Pancreas (tissue), 10 donors: ENCODE results near the gene ZNF229. TPM values are rescaled to one million over a fixed set of nuclear protein-coding genes. Genes with fewer than 3 reads are reported as not detected.
"Not testable (repeated sequence)": the region's sequence is repeated elsewhere in the genome, so short reads cannot be mapped to it uniquely, and the experiment has no call there.

ENCODE experiments used
- ATAC-seq, 4 donors: fragments of 200-7000 bp; cut with Tn5 transposase; one replicate each; pipeline versions ENCODE4 v1.8.0 to v1.9.1; 2020; ENCODE audit warnings: mild to moderate bottlenecking in 4 of 4, moderate library complexity in 4 of 4
- DNase-seq, 6 donors: peaks; one replicate each; pipeline ENCODE4 v3.0.0-alpha.2; 2020
- FAIRE-seq: peaks from 2 replicates; lab custom pipeline; 2012; peaks lifted over from hg19 to GRCh38; lab: Jason Lieb, UNC
- H3K27ac ChIP-seq, 4 donors: fragments of 200-600 bp; sonication (generic); 1 replicate in 3 of 4; 2 replicates in 1 of 4; pipeline versions ENCODE4 v1.5.0 to v1.8.0; 2020
- H3K27me3 ChIP-seq, 4 donors: fragments of 200-600 bp; one replicate each; pipeline ENCODE4 v1.8.0; 2021
- H3K36me3 ChIP-seq, 3 donors: fragments of 200-600 bp; sonication (generic) in 1 of 3; one replicate each; pipeline versions ENCODE4 v1.5.0 to v1.8.0; 2020 to 2021
- H3K4me1 ChIP-seq, 3 donors: fragments of 200-600 bp; one replicate each; pipeline ENCODE4 v1.8.0; 2021
- H3K4me3 ChIP-seq, 4 donors: fragments of 200-600 bp; sonication (generic) in 2 of 4; one replicate each; pipeline versions ENCODE4 v1.5.0 to v1.8.0; 2020 to 2021
- H3K9me3 ChIP-seq, 4 donors: fragments of 200-600 bp; one replicate each; pipeline ENCODE4 v1.8.0; 2021
- CTCF ChIP-seq, 4 donors: fragments of 200-600 bp; sonication (generic) in 3 of 4; IDR thresholded peaks; one replicate each; pipeline versions ENCODE4 v1.5.0 to v1.8.0; 2021; ENCODE audit warnings: antibody characterized with exemption in 4 of 4
- WGBS, 2 donors: extraction: QIAGEN DNeasy Blood & Tissue Kit; methylation state at CpG; one replicate each; pipeline ENCODE4 v1.1.7; 2013; 5-methylcytosine and 5-hydroxymethylcytosine counted together
- intact Hi-C, 3 donors: fragments of 100-400 bp; cut with DNase I; formaldehyde crosslinking; loops; one replicate each; pipeline versions ENCODE4 v1.11.1 to v1.14.2; 2022
- polyA plus RNA-seq, 2 donors: library from polyadenylated mRNA; stranded (reverse); fragments of 200-250 nt; gene quantifications; one replicate each; pipeline ENCODE4 v1.2.3, GENCODE V29; 2013
- total RNA-seq, 6 donors: library from RNA; stranded (reverse); fragmentation: NEBNext Ultra II Directional in 4 of 6; extraction: Animal tissue kit (Norgen Biotek cat#: 25700) in 4 of 6; gene quantifications; one replicate each; pipeline versions ENCODE4 v1.2.1 to v1.2.4, GENCODE V29; 2021 to 2023
- donor health status: healthy with polysubstance abuse.
- donor health status: DM: no; HTN: no; CAD: no; lungs with moderate emphysema.
- donor health status: DM: no; HTN: no; CAD: no.
- donor health status: control.
- donor health status: control.
- donor health status: Bipolar disorder and iron deficiency.
- donor health status: DM: yes; HTN: yes; CAD: no.
- donor health status: DM: no; HTN: no; CAD: no.
- donor health status: DM: no; HTN: no; CAD: no.
- donor health status: DM: yes; HTN: yes; CAD: no.

Gene ZNF229
- total RNA-seq (1 to 10 TPM; 1.6 to 5.4 (median 3.2) TPM), polyA plus RNA-seq (1 to 10 TPM; 1.0 to 1.8 TPM)

- no peak within 1 kb of the TSS for H3K27ac ChIP-seq
- TF ChIP-seq CTCF (IDR thresholded peaks at IDR 0.05), result no peak
- H3K4me3 ChIP-seq, result peak within 1 kb of the TSS; percentile 43 to 77 (median 71)
- no peaks in the 10 kb centered on the region for H3K9me3 ChIP-seq
- ATAC-seq, result peak; percentile 100
- peaks cover 0 to 2% (median 0%) of the 10 kb centered on the region in 3 donors for H3K36me3 ChIP-seq
- H3K4me1 ChIP-seq, result peaks cover 0 to 4% (median 3%) of the 10 kb centered on the region in 3 donors
- DNase-seq, result peak; percentile 80 to 94 (median 88)
- FAIRE-seq, result no peak
- intact Hi-C loops, result no loop called here
- 3% methylated on average over 45 of the region's 45 CpGs for WGBS, 2 donors
- no peaks in the 10 kb centered on the region for H3K27me3 ChIP-seq
These were observed at the start of gene ZNF229 for GRCh38 chr19:44447916-44448674. Gene ZNF229 (minus strand): TSS chr19:44448472. CDS start chr19:44442847, 5,625 bp downstream.

GRCh38 chr19:44496711-44497110 is 48.4 kb upstream of the ZNF229 start:
- intact Hi-C loops, result no loop called here
- ATAC-seq (no peak), DNase-seq (no peak), FAIRE-seq (no peak)
- peaks cover 0 to 12% (median 1%) of the 10 kb centered on the region in 4 donors for H3K9me3 ChIP-seq
- peaks cover 3 to 55% (median 30%) of the 10 kb centered on the region in 3 donors for H3K36me3 ChIP-seq
- H3K27me3 ChIP-seq, result no peaks in the 10 kb centered on the region
- no peak overlapping the region for H3K27ac ChIP-seq
- H3K4me3 ChIP-seq, result no peak overlapping the region
- WGBS, 2 donors, result 99 to 100% methylated on average over 1 of the region's 1 CpG
- no peak for TF ChIP-seq CTCF (IDR thresholded peaks at IDR 0.05)
- H3K4me1 ChIP-seq, result peaks cover 0 to 12% (median 6%) of the 10 kb centered on the region in 3 donors

- 95% methylated on average over 7 of the region's 7 CpGs for WGBS, 2 donors
- Histone ChIP-seq H3K36me3 (peaks cover 17 to 52% (median 36%) of the 10 kb centered on the region in 3 donors), H3K4me1 (no peaks in the 10 kb centered on the region)
These were observed 28.5 kb upstream of the ZNF229 start for GRCh38 chr19:44476559-44477408.

GRCh38 chr19:44468730-44469129 is 20.5 kb upstream of the ZNF229 start:
- ATAC-seq, intact Hi-C loops, FAIRE-seq, DNase-seq, H3K4me1 ChIP-seq, H3K27me3 ChIP-seq, H3K36me3 ChIP-seq, H3K9me3 ChIP-seq, H3K4me3 ChIP-seq, H3K27ac ChIP-seq: not testable (repeated sequence)
- WGBS, 2 donors, result 57 to 62% methylated on average over 5 of the region's 5 CpGs

More at GRCh38 chr19:44476559-44477408, 28.5 kb upstream of the ZNF229 start:
- Histone ChIP-seq H3K27ac (no peak overlapping the region), H3K9me3 (peaks cover 3 to 72% (median 31%) of the 10 kb centered on the region in 4 donors), H3K4me3 (no peak overlapping the region), H3K27me3 (no peaks in the 10 kb centered on the region)
- no peak for ATAC-seq
- TF ChIP-seq CTCF (IDR thresholded peaks at IDR 0.05), result no peak
- intact Hi-C loops, result no loop called here
- no peak for DNase-seq
- FAIRE-seq, result no peak

GRCh38 chr19:44462600-44463286 is 14.5 kb upstream of the ZNF229 start:
- H3K9me3 ChIP-seq, H3K27me3 ChIP-seq, DNase-seq, ATAC-seq, H3K4me1 ChIP-seq, intact Hi-C loops, FAIRE-seq, H3K36me3 ChIP-seq, H3K4me3 ChIP-seq, H3K27ac ChIP-seq: not testable (repeated sequence)
- 32 to 34% methylated on average over 3 of the region's 3 CpGs for WGBS, 2 donors

- intact Hi-C loops, H3K4me1 ChIP-seq, ATAC-seq, H3K36me3 ChIP-seq, FAIRE-seq, H3K9me3 ChIP-seq, H3K27me3 ChIP-seq, H3K4me3 ChIP-seq, DNase-seq, H3K27ac ChIP-seq: not testable (repeated sequence)
- 66 to 74% methylated on average over 5 to 12 of the region's 13 CpGs for WGBS, 2 donors
These were observed 7.7 kb upstream of the ZNF229 start for GRCh38 chr19:44456016-44456415.
